Measurements from ENCODE around the gene MSS51. TPM values are rescaled to one million over a fixed set of nuclear protein-coding genes. Genes with fewer than 3 reads are reported as not detected.
"Not testable (repeated sequence)": the region's sequence is repeated elsewhere in the genome, so short reads cannot be mapped to it uniquely, and the experiment has no call there.

MSS51 gene
- total RNA-seq, 1 experiment from 2014 or later: 0.10 TPM

DNA sequence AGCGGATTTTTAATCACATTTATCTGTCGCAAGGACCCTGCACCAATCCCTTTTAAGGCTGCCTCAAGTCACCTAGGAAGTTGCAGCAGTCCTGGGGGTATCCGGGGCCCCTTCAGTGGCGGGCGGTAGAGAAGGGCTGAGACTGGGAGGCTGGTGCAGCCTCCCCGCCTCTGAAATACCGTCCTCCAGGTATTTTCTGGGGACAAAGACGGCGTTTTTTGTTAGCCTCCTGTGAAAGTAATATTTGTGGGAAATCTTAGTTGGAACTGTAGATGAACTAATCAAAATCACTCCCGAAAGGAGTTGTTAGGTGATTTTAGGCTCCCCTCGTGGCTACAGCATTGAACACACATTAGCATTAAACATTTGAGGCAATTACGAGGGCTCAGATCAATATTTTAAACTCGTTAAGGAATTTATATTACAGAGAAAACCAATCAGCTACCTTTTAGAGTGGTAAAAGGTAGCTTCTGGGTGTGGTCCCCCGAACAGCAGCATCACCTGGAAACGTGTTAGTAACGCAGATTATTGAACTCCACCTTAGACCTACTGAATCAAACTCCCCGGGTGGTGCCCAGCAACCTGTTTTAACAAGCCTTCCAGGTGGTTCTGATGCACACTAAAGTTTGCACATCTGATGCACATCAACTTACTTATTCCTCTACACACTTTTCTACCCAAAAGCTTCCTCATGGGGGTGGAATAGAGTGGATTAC, 19.0 kb downstream of the MSS51 start:
- DNase-seq (ENCODE audit: low read depth): no peak

DNA sequence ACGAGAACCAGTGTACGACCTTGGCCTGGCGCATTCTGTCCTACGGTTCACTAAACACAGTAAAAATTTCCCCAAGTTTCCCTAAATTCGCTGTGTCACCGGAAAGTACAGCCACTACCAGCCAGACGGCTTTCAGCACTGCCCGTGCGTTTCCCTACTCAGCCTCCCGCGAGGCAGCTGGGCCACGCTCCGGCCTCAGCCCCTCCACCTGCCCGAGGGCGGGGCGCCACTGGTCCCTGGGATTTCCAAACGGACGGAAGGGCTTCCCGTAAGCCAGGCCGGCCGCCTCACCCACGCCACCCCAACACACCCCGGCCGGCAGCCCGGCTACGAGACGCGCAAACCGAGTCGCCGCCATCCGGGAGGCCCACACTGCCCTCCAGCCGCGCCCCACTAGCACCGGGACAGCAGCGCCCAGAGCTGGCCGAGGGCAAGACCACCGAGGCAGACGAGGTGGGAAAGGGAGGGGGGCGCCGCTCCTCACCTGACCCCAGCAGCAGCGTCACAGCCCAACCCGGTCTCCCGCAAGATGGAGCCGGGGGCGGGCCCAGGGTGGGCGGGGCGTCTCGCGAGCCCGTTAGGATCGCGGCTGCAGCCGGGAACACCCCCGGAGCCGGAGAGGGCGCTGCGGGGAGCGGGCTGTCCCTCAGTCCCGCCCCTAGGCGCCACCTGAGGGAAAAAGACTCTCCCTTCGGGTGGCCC, 19.7 kb downstream of the MSS51 start, which contains the start of gene ANXA7:
Gene ANXA7, minus strand, starts transcription at position 531 of the 702 bp plus-strand sequence. CDS start 13,202 bp downstream, outside the sequence.
- peak; percentile 86 for DNase-seq (ENCODE audit: low read depth)

DNA sequence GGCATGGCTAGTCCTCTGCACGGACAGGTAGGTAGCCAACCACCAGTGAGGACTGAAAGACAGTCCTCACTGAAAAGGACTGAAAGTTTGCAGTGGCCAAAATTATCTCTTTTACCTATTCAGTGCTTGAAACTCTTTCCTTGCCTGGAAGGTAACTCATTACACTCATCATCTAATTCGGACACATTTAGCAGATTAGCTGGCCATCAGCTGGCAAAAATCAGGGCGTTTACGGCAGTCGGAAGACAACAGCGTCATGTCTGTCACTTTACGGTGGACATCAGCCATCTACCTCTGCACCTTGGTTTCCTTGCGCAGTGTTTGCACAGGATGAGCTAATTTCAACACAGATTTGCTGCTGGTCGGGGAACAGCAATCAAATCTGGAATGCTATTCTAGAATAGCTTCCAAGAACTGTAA, 20.2 kb downstream of the MSS51 start:
- peak; percentile 66 for DNase-seq (ENCODE audit: low read depth)

DNA sequence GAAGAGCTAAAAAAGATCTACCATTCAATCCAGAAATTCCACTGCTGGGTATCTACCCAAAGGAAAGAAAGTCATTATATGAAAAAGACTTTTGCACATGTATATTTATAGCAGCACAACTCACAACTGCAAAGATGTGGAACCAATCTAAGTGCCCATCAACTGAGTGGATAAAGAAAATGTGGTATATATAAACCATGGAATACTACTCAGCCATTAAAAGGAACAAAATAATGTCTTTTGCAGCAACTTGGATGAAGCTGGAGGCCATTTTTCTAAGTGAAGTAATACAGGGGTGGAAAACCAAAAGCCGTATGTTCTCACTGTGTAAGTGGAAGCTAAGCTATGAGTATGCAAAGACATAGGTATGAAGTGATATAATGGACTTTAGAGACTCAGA, 22.5 kb downstream of the MSS51 start:
- no peak for DNase-seq (ENCODE audit: low read depth)

DNA sequence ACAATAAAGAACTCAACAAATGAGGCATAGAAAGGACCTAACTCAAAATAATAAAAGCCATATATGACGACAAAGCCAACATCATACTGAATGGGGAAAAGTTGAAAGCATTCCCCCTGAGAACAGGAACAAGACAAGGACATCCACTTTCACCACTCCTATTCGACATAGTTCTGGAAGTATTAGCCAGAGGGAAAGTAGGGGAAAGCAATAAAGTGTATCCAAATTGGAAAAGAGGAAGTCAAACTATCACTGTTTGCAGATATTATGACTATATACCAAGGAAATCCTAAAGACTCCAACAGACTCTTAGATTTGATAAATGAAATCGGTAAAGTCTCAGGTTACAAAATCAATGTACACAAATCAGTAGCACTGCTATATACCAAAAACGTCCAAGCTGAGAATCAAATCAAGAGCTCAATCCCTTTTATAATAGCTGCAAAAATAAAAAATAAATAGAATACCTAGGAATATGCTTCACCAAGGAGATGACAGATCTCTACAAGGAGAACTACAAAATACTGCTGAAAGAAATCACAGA, 24.3 kb downstream of the MSS51 start:
- DNase-seq (ENCODE audit: low read depth): no peak

DNA sequence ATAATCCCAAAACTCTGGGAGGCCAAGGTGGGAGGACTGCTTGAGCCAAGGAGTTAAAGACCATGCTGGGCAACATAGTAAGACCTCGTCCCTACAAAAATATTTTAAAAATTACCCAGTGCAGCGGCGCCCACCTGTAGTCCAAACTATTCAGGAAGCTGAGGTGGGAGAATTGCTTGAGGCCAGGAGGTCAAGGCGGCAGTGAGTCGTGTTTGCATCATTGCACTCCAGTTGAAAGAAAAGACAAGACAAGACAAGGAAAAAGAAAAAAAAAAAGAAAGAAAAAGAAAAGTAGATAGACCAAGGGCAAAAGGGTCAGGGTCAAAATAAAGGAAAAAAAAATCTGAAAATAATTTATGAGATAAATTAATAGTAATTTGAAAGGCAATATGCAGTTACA, 25.3 kb downstream of the MSS51 start:
- peak; percentile 35 for DNase-seq (ENCODE audit: low read depth)

DNA sequence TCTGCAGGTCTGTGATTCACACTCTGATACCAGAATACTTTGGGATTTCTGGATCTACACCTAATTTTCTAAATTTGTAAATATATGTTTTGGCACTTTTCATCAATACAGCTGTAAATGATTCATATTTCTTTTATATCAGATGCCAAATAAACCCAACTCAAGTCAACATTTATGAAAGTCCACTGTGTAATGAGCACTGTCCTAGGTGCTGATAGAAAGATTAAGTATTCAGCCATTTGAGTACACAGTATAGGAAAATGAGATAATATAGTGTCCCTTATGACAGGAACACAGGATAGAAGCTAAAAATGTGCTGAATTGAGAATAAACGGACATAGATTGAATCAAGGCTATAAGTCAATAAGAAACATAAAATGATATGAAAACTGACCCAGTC, 25.9 kb downstream of the MSS51 start:
- DNase-seq (ENCODE audit: low read depth): no peak

DNA sequence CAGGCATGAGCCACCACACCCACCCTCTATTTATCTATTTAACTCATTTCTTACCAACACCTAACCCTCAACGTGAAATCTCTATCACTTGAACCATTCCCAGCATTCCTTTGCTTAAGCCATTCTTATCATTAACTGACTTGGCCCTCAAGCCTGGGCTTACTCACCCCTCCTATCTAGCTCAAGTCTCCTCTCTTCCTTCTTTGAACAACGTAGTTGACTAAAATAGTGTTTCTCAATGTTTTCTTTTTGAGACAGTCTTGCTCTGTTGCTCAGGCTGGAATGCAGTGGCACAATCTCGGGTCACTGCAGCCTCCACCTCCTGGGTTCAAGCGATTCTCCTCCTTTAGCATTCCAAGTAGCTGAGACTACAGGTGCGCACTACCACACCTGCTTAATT, 26.5 kb downstream of the MSS51 start:
- no peak for DNase-seq (ENCODE audit: low read depth)

DNA sequence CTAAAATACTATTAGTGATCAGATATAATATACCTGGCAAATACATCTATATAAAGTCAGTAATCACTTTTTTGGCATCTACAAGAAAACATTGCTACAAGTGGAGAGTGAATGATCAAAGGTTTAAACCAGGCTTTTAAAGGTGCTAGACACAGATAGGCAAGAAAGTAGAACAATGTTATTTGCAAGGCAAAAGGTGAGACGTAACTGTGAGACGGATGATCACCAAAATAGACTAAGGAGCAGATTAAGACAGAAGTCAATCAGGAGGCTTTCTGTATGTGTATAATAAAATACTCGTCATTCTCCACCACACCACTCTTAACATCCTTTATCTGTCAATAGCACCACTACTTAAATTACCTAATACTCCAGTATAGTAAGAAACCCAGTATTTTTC, 27.8 kb downstream of the MSS51 start:
- DNase-seq (ENCODE audit: low read depth): no peak

DNA sequence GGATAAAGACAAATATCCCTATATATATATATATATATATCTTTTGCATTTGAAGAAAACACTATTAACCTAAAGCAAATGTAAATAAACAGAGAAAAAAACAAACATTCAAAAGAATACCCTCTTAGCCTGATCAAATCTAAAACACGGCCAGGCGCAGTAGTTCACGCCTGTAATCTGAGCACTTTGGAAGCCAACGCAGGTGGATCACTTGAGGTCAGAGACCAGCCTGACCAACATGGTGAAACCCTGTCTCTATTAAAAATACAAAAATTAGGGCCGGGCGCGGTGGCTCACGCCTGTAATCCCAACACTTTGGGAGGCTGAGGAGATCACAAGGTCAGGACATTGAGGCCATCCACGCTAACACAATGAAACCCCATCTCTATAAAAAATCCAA, 28.7 kb downstream of the MSS51 start:
- no peak for DNase-seq (ENCODE audit: low read depth)

DNA sequence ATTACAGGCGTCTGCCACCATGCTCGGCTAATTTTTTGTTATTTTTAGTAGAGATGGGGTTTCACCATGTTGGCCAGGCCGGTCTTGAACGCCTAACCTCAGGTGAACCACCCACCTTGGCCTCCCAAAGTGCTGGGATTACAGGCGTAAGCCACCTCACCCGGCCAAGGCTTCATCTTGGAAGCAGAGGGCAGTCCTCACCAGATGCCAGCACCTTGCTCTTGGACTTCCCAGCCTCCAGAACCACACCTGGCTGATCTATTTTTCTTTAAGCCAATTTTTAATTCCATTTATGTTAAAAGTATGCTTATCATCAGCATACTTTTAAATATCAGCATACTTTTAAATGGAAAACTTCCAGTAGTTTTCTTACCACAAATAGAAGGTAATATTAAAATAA, 31.7 kb downstream of the MSS51 start:
- no peak for DNase-seq (ENCODE audit: low read depth)

DNA sequence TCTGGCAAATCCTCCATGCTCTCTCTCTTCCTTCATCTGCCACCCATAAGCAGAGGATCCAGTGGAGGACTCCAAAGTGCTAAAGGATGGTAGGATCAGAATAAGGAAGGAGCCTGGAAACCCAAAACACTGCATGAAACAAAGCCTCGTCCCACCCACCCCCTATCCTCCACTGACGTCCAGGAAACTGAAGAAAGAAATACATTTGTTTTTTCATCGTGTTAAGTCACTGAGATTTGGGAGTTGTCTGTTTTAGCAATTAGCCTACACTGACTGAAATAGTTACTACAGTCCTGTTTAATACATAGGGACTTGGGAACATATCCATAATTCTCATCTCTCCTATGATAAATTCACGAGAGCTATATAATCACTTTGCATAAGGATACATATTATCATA, 34.3 kb downstream of the MSS51 start:
- DNase-seq (ENCODE audit: low read depth): no peak

DNA sequence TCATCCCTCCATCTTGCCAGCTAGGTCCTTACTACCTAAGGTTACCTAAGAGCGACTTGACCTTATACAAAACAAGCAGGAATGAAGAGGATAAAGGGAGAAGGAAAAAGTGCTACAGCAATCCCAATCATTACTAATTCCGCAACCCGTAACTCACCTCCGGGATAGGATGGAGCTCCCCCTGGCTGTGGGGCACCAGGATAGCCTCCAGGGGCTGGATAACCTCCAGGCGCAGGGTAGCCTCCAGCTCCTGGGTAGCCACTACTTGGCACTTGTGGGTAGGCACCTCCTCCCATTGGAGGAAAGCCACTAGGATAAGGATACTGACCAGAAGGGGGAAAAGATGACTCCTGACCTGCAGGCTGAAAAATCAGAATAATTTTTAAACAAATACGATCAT, 35.3 kb downstream of the MSS51 start:
- DNase-seq (ENCODE audit: low read depth): no peak

DNA sequence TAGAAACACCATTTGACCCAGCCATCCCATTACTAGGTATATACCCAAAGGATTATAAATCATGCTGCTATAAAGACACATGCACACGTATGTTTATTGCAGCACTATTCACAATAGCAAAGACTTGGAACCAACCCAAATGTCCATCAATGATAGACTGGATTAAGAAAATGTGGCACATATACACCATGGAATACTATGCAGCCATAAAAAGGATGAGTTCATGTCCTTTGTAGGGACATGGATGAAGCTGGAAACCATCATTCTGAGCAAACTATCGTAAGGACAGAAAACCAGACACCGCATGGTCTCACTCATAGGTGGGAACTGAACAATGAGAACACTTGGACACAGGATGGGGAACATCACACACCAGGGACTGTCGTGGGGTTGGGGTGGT, 39.0 kb downstream of the MSS51 start:
- not testable (repeated sequence) for DNase-seq (ENCODE audit: low read depth)

DNA sequence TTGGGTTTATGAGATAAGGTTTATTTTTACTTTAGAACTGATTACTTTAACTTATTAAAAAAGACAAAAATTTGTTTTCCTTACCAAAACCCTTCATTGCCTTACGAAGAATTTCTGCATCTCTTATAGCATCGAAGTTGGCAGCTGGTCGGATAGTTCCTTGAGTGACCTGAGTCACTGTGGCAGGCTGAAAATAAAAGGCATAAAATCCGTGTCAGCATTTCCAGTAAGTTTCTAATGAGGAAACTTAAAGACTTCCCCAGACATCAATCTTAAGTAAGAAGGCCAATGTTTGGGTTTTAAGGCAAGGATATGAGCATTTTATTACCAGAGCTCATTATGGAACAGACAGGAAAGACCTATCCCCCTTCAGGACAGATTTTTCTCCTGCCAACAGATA, 45.1 kb downstream of the MSS51 start:
- DNase-seq (ENCODE audit: low read depth): no peak

DNA sequence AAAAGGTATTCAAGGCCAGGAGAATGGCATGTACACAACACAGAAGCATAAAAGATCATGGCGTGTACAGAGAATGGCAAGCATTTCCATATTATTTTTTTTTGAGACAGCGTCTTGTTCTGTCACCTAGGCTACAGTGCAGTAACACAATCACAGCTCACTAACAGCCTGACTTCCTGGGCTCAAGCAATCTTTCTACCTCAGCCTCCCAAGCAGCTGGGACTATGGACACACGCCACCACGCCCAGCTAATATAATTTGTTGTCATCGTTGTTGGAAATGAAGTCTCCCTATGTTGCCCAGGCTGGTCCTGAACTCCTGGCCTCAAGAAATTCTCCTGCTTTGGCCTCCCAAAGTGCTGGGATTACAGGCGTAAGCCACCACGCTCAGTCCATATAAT, 46.8 kb downstream of the MSS51 start:
- no peak for DNase-seq (ENCODE audit: low read depth)

DNA sequence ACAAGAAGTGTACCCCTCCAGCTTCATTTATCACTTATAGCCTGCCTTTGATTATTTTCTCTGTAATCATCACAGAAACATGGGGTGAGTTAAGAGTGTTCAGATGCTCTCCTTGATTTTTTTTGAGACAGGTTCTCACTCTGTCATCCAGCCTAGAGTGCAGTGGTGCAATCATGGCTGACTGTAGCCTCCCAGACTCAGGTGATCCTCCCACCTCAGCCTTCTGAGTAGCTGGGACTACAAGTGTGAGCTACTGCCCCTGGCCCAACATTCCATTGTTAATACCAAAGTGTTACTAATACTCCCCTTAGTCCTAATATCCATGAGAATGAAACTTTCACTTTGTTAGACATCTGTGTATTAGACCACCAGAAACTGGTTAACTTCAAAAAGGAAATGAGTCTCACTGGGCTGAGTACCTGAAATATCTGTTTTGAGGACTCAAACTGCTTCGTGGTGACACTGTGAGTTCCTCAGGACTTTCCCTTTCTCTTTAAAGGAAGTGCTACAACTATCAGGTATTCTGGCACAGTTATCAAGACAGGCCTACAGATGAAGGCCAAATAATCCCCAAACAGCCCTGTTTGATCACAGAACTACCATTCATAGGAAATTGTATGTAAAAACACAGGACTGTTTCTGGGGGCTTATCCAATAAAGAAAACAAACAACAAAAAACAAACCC, 54.2 kb downstream of the MSS51 start:
- DNase-seq (ENCODE audit: low read depth): no peak

DNA sequence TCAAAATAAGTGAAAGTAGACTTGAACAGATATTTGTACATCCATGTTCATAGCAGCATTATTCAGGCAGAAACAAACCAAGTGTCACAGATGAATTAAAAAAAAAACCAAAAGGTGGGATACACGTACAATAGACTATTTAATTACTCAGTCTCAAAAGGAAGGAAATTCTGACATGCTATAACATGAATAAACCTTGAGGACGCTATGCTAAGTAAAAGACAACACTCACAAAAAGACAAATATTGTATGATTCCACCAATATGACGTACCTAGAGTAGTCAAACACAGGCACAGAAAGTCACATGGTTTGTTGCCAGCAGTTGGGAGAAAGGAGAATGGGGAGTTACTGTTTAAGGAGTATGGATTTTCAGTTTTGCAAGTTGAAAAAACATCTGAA, 56.7 kb downstream of the MSS51 start:
- no peak for DNase-seq (ENCODE audit: low read depth)
